IPS-15b (cell line): ENCODE results near the gene ORM2.

Experiments
- H3K27me3 ChIP-seq: one replicate; pipeline ENCODE4 v1.6.1; 2013; ENCODE audit warnings: low read length; ENCODE audit not compliant: control insufficient read depth, insufficient read depth
- H3K36me3 ChIP-seq: one replicate; pipeline ENCODE4 v1.6.1; 2013; ENCODE audit warnings: low read length; ENCODE audit not compliant: control insufficient read depth, insufficient read depth
- H3K4me1 ChIP-seq: one replicate; pipeline ENCODE4 v1.6.1; 2013; ENCODE audit warnings: mild to moderate bottlenecking, low read length; ENCODE audit not compliant: control insufficient read depth, insufficient read depth
- H3K4me3 ChIP-seq: one replicate; pipeline ENCODE4 v1.5.1; 2013; ENCODE audit warnings: low read depth, low read length
- H3K9ac ChIP-seq: one replicate; pipeline ENCODE4 v1.6.1; 2013; ENCODE audit warnings: low read depth, mild to moderate bottlenecking, low read length
- H3K9me3 ChIP-seq: one replicate; pipeline ENCODE4 v1.6.1; 2013; ENCODE audit warnings: mild to moderate bottlenecking, low read length; ENCODE audit not compliant: control insufficient read depth, insufficient read depth

The ORM2 gene

GRCh38 chr9:114349713-114350480, 20.2 kb downstream of the ORM2 start:
- Histone ChIP-seq H3K27me3 (no peaks in the 10 kb centered on the region), H3K4me1 (peaks cover 8% of the 10 kb centered on the region), H3K36me3 (peaks cover 21% of the 10 kb centered on the region), H3K9ac (no peak overlapping the region), H3K9me3 (no peaks in the 10 kb centered on the region), H3K4me3 (no peak overlapping the region)

GRCh38 chr9:114350636-114351401, 21.1 kb downstream of the ORM2 start:
- H3K27me3 ChIP-seq = no peaks in the 10 kb centered on the region
- H3K36me3 ChIP-seq = peaks cover 16% of the 10 kb centered on the region
- H3K9ac ChIP-seq = no peak overlapping the region
- H3K4me3 ChIP-seq = no peak overlapping the region
- H3K4me1 ChIP-seq = peaks cover 8% of the 10 kb centered on the region
- no peaks in the 10 kb centered on the region for H3K9me3 ChIP-seq

GRCh38 chr9:114351932-114352331, 22.3 kb downstream of the ORM2 start:
- Histone ChIP-seq H3K36me3 (peaks cover 11% of the 10 kb centered on the region), H3K9ac (no peak overlapping the region), H3K4me3 (no peak overlapping the region), H3K4me1 (peaks cover 8% of the 10 kb centered on the region), H3K9me3 (no peaks in the 10 kb centered on the region), H3K27me3 (no peaks in the 10 kb centered on the region)

GRCh38 chr9:114355821-114356220, 26.2 kb downstream of the ORM2 start:
- Histone ChIP-seq H3K4me3 (no peak overlapping the region), H3K27me3 (no peaks in the 10 kb centered on the region), H3K9ac (no peak overlapping the region), H3K4me1 (no peaks in the 10 kb centered on the region), H3K36me3 (peaks cover 20% of the 10 kb centered on the region), H3K9me3 (no peaks in the 10 kb centered on the region)

GRCh38 chr9:114356792-114357191, 27.1 kb downstream of the ORM2 start:
- no peak overlapping the region for H3K4me3 ChIP-seq
- H3K4me1 ChIP-seq = no peaks in the 10 kb centered on the region
- H3K27me3 ChIP-seq = no peaks in the 10 kb centered on the region
- no peaks in the 10 kb centered on the region for H3K9me3 ChIP-seq
- H3K9ac ChIP-seq = no peak overlapping the region
- H3K36me3 ChIP-seq = peaks cover 28% of the 10 kb centered on the region

- Histone ChIP-seq H3K27me3 (no peaks in the 10 kb centered on the region), H3K4me1 (no peaks in the 10 kb centered on the region), H3K36me3 (peaks cover 28% of the 10 kb centered on the region), H3K4me3 (no peak overlapping the region), H3K9me3 (no peaks in the 10 kb centered on the region), H3K9ac (no peak overlapping the region)
Measured at GRCh38 chr9:114357360-114357759, 27.7 kb downstream of the ORM2 start.

- Histone ChIP-seq H3K27me3 (no peaks in the 10 kb centered on the region), H3K4me1 (no peaks in the 10 kb centered on the region), H3K9ac (no peak overlapping the region), H3K4me3 (no peak overlapping the region), H3K36me3 (peaks cover 28% of the 10 kb centered on the region), H3K9me3 (no peaks in the 10 kb centered on the region)
Measured at GRCh38 chr9:114357911-114358328, 28.3 kb downstream of the ORM2 start.

GRCh38 chr9:114359801-114360200, 30.1 kb downstream of the ORM2 start:
- Histone ChIP-seq H3K4me1 (no peaks in the 10 kb centered on the region), H3K9ac (no peak overlapping the region), H3K36me3 (peaks cover 30% of the 10 kb centered on the region), H3K27me3 (no peaks in the 10 kb centered on the region), H3K4me3 (no peak overlapping the region), H3K9me3 (no peaks in the 10 kb centered on the region)

- Histone ChIP-seq H3K4me3 (no peak overlapping the region), H3K9ac (no peak overlapping the region), H3K36me3 (peaks cover 30% of the 10 kb centered on the region), H3K27me3 (no peaks in the 10 kb centered on the region), H3K9me3 (no peaks in the 10 kb centered on the region), H3K4me1 (no peaks in the 10 kb centered on the region)
Measured at GRCh38 chr9:114361542-114361941, 31.9 kb downstream of the ORM2 start.

- Histone ChIP-seq H3K27me3 (no peaks in the 10 kb centered on the region), H3K4me1 (no peaks in the 10 kb centered on the region), H3K36me3 (peaks cover 26% of the 10 kb centered on the region), H3K9ac (no peak overlapping the region), H3K4me3 (no peak overlapping the region), H3K9me3 (no peaks in the 10 kb centered on the region)
Measured at GRCh38 chr9:114362394-114362793, 32.7 kb downstream of the ORM2 start.

- H3K36me3 ChIP-seq = peaks cover 29% of the 10 kb centered on the region
- no peaks in the 10 kb centered on the region for H3K9me3 ChIP-seq
- H3K27me3 ChIP-seq = no peaks in the 10 kb centered on the region
- no peak overlapping the region for H3K9ac ChIP-seq
- H3K4me3 ChIP-seq = no peak overlapping the region
- no peaks in the 10 kb centered on the region for H3K4me1 ChIP-seq
Measured at GRCh38 chr9:114363424-114363823, 33.8 kb downstream of the ORM2 start.
